HL-60 (cell line): ENCODE measurements around the gene KCNG2.

Experiments
- CTCF ChIP-seq: IDR thresholded peaks from one replicate; pipeline ENCODE4 v1.5.1; 2011; ENCODE audit warnings: low read length, control low read depth, inconsistent platforms; ENCODE audit not compliant: insufficient read depth
- GABPA ChIP-seq: IDR thresholded peaks from 2 replicates; pipeline ENCODE4 v1.6.1; 2012; ENCODE audit warnings: low read depth
- POLR2AphosphoS5 ChIP-seq: IDR thresholded peaks from 2 replicates; pipeline ENCODE4 v1.6.1; 2012; ENCODE audit warnings: low read depth
- REST ChIP-seq: IDR thresholded peaks from 2 replicates; pipeline ENCODE4 v1.6.1; 2012; ENCODE audit warnings: low read depth; ENCODE audit not compliant: insufficient replicate concordance
- SPI1 ChIP-seq: IDR thresholded peaks from 2 replicates; pipeline ENCODE4 v1.6.1; 2012; ENCODE audit warnings: low read depth, mild to moderate bottlenecking, borderline replicate concordance

GRCh38 chr18:79805211-79805887 is 7.6 kb downstream of the KCNG2 start:
- TF ChIP-seq POLR2AphosphoS5 (peak; percentile 46; the same call in 1 of the 2 replicates), CTCF (no peak), REST (no peak), SPI1 (0 out of 2 replicates have a peak, but pooled peaks have one; percentile 1), GABPA (no peak)
